NOMO-1 treated with dmso at 0.1 percent for 144 hours (cell line): Measurements from ENCODE around the gene RCOR1.
"Not testable (repeated sequence)": the region's sequence is repeated elsewhere in the genome, so short reads cannot be mapped to it uniquely, and the experiment has no call there.

Experiments used
- DNase-seq: peaks from one replicate; lab custom pipeline; 2025; ENCODE audit not compliant: unreplicated experiment; lab: John Stamatoyannopoulos, UW

The RCOR1 gene

GRCh38 chr14:102739190-102739469 is 146.7 kb downstream of the RCOR1 start:
- DNase-seq: no peak

DNA sequence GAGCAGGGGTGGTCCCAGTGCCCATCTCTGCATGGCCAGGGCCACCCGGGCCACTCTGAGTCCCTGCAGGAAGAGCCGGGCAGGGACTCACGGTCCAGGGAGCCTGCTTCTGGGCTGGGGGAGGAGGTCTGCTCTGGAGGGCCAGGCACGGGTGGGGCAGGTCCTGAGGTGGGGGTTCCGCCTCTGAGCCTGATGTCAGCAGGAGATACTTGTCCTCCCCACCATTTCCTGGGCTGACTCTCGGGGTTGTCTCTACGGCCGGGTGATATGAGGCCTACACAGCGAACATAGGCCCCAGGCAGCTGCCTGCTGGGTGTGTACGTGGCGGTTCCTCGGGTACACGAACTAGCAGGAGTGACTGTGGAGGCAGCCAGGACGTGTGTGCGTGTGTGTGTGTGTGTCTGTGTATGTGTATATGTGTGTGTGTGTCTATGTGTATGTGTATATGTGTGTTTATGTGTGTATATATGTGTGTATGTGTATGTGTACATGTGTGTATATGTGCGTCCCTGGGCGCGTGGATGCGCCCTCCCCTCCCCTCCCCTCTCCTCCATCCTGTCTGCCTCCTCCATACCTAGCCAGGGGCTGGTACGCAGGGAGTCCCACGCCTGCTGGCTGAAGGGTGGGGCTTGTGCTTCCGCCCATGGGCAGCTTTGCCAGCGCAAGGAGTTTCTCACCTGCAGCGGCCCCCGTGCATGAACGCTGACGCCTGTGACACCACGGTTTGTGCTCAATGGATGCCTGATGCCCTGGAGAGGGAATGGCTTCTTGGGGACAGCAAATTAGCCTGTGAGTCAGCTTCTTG is 154.4 kb downstream of the RCOR1 start:
- no peak for DNase-seq

DNA sequence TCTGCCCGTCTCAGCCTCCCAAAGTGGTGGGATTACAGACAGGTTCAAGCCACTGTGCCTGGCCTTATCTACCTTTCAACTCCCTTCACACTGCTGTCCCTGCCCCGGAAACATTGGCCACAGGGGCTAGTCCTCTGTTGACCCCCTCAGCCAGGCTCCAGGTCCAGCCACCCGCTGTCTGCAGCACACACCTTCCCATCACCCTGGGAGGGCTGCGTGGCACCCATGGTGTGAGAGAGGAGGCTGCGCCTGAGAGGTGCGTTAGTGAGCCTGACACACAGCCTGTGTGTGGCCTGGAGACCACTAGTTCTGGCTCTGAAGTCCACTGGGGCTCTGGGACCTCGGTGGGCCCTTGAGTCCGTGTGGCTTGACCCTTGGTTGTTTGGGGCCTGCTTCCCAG is 156.4 kb downstream of the RCOR1 start:
- DNase-seq: no peak

DNA sequence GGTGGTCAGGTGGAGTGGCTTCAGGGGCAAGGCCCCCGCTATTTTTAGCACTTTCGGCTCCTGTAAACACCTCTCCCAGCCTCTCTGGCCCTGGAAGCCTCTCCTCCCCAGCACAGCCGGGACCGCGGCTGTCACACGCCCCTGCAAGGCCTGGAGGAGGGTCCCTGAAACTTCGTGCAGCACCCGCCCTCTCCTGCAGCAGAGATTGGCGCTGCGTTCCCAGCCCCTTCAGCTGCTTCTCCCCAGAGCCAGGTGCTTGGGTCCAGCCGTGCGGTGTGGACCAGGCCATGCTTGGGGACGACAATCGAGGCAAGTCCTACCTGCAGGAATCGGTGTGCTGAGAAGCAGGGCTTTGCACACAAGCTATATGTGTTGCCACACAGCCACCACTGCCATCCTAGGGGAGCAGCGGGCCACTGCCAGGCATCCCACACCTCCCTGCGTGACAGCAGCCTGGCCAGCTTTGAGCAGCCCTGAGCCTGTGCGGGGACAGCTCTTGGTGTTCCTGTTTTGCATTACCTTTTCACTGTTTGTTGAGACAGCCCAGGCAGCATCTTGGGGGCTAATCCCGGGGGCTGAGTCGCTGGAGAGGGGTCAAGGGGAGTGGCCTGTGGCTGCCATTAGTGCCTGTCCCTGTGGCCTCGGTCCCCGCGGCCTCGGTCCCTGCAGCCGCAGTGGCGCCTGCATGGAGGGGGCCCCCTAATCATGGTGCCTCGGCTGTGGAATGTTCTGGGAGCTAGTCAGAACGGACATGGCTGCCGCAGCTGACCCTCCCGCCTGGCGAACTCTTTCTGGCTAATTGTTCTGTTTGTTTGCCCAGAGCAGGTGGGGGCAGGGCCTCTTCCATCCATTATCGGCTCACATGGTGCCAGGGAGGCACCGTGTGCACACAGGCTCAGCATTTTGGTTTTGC is 157.2 kb downstream of the RCOR1 start:
- DNase-seq: no peak

- no peak for DNase-seq
These were observed 157.9 kb downstream of the RCOR1 start for GRCh38 chr14:102750376-102750775.

DNA sequence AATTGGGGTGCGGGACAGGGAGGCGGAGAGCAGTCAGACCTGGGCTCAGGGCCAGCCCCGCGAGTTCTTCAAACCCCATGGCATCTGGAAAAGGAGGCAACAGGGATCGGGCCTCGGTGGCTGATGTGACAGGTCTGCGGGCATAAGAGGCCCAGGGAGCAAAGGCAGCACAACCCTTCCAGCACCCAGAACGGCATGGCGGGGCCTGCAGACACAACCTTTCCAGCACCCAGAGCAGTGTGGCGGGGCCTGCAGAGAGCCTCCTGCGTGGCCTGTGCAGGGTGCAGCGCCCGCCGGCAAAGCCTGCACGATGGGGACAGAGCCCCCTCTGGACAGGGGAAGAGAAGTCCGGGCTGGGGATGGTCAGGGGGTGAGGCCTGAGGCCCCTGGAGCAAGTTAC is 158.6 kb downstream of the RCOR1 start:
- no peak for DNase-seq

- DNase-seq: no peak
These were observed 159.9 kb downstream of the RCOR1 start for GRCh38 chr14:102752239-102752847.

DNA sequence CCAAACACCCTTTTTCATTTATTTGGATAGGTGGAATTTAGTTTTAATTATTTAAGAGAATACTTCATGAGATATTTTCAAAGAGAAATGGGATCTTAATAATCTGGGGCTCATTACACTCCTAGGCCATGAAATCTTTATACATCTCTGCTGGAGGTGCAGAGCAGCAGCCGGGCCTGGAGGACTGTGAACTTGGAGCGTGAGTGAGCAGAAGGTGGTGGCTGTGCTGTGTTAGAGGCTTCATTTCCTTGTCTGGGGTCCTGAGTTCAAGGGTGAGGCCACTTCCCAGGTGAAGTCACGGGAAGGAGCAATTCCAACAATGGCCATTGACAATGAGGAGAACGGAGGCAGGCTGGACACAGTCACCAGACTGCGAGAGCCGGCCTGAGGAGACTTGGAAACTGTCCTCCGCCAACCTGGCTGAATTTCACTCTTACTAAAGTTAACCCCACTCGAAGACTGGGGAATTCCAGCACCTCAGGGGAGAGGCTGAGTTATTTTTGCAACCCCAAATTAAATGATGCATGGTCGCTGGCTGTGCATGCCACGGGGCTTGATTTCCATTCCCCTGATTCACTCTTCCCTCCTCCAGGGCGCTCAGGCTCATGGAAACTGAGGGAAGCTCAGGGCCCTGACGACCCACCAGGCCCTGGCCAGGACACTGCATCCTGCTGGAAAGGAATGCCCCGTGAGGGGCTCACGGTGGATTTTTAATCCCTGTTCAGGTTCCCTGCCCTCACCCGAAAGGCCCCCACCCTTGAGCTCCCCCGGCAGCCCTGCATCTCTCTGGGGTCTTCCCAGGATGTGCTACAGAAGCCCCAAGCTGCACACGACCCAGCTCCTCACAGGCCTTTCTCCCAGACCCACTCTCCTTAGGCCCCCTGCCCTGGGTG is 162.2 kb downstream of the RCOR1 start:
- DNase-seq: no peak

GRCh38 chr14:102757646-102758045 is 165.2 kb downstream of the RCOR1 start:
- no peak for DNase-seq

- DNase-seq: no peak
These were observed 165.6 kb downstream of the RCOR1 start for GRCh38 chr14:102758087-102758486.

- DNase-seq: no peak
These were observed 167.2 kb downstream of the RCOR1 start for GRCh38 chr14:102759456-102760187.

DNA sequence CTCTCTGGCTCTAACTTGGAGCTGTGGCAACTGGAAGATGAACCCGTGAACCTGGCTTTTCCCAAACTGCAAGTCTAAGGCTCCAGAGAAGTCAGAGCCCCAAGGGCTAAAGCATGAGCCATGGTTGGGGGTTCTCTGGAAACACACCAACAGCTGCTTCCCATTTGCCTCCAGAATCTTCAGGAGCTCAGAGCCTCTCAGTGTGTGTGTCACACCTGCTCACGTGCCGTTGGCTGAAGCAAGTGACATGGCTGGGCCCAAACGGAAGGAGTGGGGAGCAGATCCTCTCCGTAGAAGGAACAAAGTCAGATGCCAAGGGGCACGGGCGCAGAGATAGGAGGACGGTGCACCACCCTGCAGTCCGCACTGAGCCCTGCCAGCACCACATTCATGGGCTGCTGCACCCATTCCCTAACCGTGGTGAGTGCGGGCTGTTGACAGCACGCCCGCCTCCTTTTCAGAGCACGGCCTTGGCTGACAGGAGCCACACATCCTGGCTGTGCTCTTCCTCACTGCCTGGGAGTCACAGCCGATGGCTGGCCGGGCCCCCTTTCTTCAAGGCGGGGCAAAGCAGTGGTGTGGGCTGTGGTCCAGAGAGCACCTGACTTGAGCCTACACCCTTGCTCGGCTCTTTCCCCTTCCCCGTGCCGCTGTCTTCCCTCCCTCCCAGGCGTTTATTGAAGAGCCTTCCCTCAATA is 168.2 kb downstream of the RCOR1 start:
- no peak for DNase-seq

- DNase-seq: no peak
These were observed 168.8 kb downstream of the RCOR1 start for GRCh38 chr14:102761206-102761605.

DNA sequence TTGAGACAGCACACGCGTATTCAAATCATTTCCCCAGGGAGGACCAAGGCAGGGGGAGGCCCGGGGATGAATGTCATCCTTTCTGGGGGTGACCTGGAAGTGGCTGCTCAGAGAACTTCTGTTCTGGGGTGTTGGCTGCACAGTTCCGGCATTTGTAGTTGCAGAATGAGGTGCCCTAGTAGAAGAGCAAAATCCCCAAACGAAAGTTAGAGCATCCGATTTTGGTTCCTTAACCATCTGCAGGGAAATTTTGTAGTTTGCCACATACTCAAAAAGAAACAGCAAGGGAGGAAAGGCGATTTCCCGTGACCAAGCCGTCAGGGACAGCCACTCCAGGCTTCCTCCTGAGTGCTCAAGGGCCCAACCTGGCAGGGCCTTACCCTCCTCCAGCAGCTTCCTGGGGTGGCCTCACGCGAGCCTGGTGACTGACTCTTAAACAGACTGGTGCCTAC is 171.8 kb downstream of the RCOR1 start:
- DNase-seq: no peak

GRCh38 chr14:102765770-102766169 is 173.3 kb downstream of the RCOR1 start:
- not testable (repeated sequence) for DNase-seq

- peak; percentile 67 for DNase-seq
These were observed 176.0 kb downstream of the RCOR1 start for GRCh38 chr14:102768223-102769048.

GRCh38 chr14:102769049-102769327 is 176.5 kb downstream of the RCOR1 start:
- DNase-seq: no peak

- no peak for DNase-seq
These were observed 178.0 kb downstream of the RCOR1 start for GRCh38 chr14:102770147-102771123.
